ENCODE measurements around the gene MAML2. TPM values are rescaled to one million over a fixed set of nuclear protein-coding genes. Genes with fewer than 3 reads are reported as not detected.

MAML2 gene
- total and polyA plus RNA-seq, 9 of the 15 experiments (the other 6 are each of a cell fraction or from before 2014, with no cell fraction given), result 0.79 to 6.8 (median 4.8) TPM

DNA sequence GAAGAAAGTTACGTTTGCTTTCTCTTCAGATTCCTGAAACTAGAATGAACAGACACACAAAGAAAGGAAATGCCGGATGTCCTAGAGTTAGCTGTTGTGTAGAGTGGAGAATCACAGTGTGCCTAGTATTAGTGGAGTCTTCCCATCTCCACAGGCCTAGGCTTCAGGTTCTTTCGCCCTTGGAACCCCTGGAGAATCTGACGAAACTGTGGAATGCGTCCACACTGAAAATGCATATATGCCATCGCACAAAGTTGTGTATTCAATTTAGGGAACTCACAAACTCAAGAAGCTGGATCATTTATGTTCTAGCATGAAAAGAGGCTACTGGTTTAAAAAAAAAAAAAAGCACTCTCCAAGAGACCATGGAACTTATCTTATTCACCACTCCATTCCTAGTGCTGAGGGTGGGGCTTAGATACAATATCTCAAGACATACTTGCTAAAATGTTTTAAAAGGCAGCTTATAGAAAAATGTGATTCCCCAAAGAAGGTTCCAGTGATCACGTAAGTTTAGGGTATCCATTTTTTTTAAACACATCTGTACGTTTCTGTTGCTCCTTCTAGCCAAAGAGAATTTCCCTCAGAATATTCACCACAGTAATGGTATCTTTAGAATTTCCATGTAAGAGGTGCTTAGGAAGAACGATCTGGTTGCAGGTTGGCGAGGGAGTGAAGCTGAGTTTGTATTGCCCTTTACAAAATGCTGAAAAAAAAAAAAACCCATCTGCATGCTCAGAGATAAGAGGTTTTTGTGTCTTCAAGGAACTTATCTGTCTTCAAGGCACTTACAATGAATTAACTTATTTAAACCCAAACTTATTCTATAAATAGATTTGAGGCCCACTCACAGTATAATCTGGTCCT is 20.0 kb downstream of the MAML2 start (continued):
- TF ChIP-seq MTA2 (IDR thresholded peaks at IDR 0.05; ENCODE audit: low read depth) (peak; percentile 21; the same call in 1 of the 2 replicates), NFRKB (IDR thresholded peaks at IDR 0.05; ENCODE audit: low read depth) (peak; percentile 42; the same call in 1 of the 2 replicates), TAL1 (IDR thresholded peaks at IDR 0.05) (peak; percentile 56), TBL1XR1 (IDR thresholded peaks at IDR 0.05; ENCODE audit: low read length in 2 of 2) (0 out of 4 replicates have a peak, but pooled peaks of 1 of the 2 experiments have one; percentile 17), ZNF282 (CRISPR knock-in tag; IDR thresholded peaks at IDR 0.05) (no peak), ZNF778 (CRISPR knock-in tag; IDR thresholded peaks at IDR 0.05) (no peak), SAP30 (IDR thresholded peaks at IDR 0.05; ENCODE audit: borderline replicate concordance, insufficient read depth, low read depth, low read length, poor library complexity, severe bottlenecking) (no peak), ETS2 (tag; IDR thresholded peaks at IDR 0.05; ENCODE audit: borderline replicate concordance, poor library complexity, severe bottlenecking) (no peak), HDGF (IDR thresholded peaks at IDR 0.05) (0 out of 2 replicates have a peak, but pooled peaks have one; percentile 25), XRCC3 (IDR thresholded peaks at IDR 0.05) (no peak), ADNP (tag; IDR thresholded peaks at IDR 0.05) (peak; percentile 73), RBM39 (optimal IDR thresholded peaks at IDR 0.05; ENCODE audit: low read depth, low read length) (no peak), TAF7 (tag; IDR thresholded peaks at IDR 0.05) (peak; percentile 60), PML (IDR thresholded peaks at IDR 0.05; ENCODE audit: low read length) (peak; percentile 20; the same call in 1 of the 2 replicates), PHB2 (IDR thresholded peaks at IDR 0.05; ENCODE audit: low read depth) (no peak), ZEB2 (IDR thresholded peaks at IDR 0.05) (peak; percentile 59; the same call in 1 of the 2 replicates), TCF3 (CRISPR knock-in tag; IDR thresholded peaks at IDR 0.05) (peak; percentile 34), ZBTB17 (CRISPR knock-in tag; IDR thresholded peaks at IDR 0.05) (no peak), SPI1 (IDR thresholded peaks at IDR 0.05; ENCODE audit: borderline replicate concordance, low read depth, low read length) (no peak)
- TF ChIP-seq, protein P1, sequence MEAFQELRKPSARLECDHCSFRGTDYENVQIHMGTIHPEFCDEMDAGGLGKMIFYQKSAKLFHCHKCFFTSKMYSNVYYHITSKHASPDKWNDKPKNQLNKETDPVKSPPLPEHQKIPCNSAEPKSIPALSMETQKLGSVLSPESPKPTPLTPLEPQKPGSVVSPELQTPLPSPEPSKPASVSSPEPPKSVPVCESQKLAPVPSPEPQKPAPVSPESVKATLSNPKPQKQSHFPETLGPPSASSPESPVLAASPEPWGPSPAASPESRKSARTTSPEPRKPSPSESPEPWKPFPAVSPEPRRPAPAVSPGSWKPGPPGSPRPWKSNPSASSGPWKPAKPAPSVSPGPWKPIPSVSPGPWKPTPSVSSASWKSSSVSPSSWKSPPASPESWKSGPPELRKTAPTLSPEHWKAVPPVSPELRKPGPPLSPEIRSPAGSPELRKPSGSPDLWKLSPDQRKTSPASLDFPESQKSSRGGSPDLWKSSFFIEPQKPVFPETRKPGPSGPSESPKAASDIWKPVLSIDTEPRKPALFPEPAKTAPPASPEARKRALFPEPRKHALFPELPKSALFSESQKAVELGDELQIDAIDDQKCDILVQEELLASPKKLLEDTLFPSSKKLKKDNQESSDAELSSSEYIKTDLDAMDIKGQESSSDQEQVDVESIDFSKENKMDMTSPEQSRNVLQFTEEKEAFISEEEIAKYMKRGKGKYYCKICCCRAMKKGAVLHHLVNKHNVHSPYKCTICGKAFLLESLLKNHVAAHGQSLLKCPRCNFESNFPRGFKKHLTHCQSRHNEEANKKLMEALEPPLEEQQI (IDR thresholded peaks at IDR 0.05), result 0 out of 2 replicates have a peak, but pooled peaks have one; percentile 32
- TF ChIP-seq, protein P2, sequence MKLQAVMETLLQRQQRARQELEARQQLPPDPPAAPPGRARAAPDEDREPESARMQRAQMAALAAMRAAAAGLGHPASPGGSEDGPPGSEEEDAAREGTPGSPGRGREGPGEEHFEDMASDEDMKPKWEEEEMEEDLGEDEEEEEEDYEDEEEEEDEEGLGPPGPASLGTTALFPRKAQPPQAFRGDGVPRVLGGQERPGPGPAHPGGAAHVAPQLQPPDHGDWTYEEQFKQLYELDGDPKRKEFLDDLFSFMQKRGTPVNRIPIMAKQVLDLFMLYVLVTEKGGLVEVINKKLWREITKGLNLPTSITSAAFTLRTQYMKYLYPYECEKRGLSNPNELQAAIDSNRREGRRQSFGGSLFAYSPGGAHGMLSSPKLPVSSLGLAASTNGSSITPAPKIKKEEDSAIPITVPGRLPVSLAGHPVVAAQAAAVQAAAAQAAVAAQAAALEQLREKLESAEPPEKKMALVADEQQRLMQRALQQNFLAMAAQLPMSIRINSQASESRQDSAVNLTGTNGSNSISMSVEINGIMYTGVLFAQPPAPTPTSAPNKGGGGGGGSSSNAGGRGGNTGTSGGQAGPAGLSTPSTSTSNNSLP (IDR thresholded peaks at IDR 0.05; ENCODE audit: borderline replicate concordance, low read depth, low read length), result 0 out of 2 replicates have a peak, but pooled peaks have one; percentile 41
- TF ChIP-seq, protein P3, sequence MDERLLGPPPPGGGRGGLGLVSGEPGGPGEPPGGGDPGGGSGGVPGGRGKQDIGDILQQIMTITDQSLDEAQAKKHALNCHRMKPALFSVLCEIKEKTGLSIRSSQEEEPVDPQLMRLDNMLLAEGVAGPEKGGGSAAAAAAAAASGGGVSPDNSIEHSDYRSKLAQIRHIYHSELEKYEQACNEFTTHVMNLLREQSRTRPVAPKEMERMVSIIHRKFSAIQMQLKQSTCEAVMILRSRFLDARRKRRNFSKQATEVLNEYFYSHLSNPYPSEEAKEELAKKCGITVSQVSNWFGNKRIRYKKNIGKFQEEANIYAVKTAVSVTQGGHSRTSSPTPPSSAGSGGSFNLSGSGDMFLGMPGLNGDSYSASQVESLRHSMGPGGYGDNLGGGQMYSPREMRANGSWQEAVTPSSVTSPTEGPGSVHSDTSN (CRISPR knock-in tag; IDR thresholded peaks at IDR 0.05; ENCODE audit: low read depth), result no peak
- TF ChIP-seq, protein P3 (tag; conservative IDR thresholded peaks at IDR 0.05; ENCODE audit: low read depth), result no peak

Measured in K562 (cell line).